Retinal pigment epithelial cell (primary cell): ENCODE measurements around the gene SHF.
"Not testable (repeated sequence)": the region's sequence is repeated elsewhere in the genome, so short reads cannot be mapped to it uniquely, and the experiment has no call there.

ENCODE experiments used
- DNase-seq: peaks from one replicate; pipeline ENCODE4 v3.0.0-alpha.2; 2010; ENCODE audit warnings: low read depth
- H3K4me3 ChIP-seq: 2 replicates; pipeline ENCODE4 v1.5.1; 2011; ENCODE audit warnings: mild to moderate bottlenecking, low read length, control low read depth, moderate library complexity
- TF ChIP-seq, protein P1 (sequence below): conservative IDR thresholded peaks from 2 replicates; pipeline ENCODE4 v1.5.1; 2011; ENCODE audit warnings: low read depth, low read length, control low read depth, inconsistent platforms

Gene SHF

DNA sequence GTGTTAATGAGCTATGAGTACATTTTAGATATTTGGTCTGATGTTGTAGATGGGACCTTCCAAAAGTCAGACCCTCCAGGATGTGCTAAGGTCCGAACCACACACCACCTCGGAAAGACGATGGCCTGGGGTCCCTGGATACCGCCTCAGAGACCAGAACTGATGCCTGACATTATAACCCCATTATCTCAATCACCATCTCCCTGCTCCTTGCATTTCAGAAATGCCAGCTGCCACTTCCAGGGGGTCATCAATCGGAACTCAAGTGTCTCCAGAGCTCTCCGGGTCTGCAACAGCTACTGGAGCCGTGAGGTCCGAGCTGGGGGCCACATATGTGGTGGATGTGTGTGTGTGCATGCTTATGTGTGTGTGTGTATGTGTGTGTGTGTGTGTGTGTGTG, 50.1 kb downstream of the SHF start:
- TF ChIP-seq, protein P1, sequence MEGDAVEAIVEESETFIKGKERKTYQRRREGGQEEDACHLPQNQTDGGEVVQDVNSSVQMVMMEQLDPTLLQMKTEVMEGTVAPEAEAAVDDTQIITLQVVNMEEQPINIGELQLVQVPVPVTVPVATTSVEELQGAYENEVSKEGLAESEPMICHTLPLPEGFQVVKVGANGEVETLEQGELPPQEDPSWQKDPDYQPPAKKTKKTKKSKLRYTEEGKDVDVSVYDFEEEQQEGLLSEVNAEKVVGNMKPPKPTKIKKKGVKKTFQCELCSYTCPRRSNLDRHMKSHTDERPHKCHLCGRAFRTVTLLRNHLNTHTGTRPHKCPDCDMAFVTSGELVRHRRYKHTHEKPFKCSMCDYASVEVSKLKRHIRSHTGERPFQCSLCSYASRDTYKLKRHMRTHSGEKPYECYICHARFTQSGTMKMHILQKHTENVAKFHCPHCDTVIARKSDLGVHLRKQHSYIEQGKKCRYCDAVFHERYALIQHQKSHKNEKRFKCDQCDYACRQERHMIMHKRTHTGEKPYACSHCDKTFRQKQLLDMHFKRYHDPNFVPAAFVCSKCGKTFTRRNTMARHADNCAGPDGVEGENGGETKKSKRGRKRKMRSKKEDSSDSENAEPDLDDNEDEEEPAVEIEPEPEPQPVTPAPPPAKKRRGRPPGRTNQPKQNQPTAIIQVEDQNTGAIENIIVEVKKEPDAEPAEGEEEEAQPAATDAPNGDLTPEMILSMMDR = no peak
- DNase-seq = no peak
- no peak overlapping the region for H3K4me3 ChIP-seq

DNA sequence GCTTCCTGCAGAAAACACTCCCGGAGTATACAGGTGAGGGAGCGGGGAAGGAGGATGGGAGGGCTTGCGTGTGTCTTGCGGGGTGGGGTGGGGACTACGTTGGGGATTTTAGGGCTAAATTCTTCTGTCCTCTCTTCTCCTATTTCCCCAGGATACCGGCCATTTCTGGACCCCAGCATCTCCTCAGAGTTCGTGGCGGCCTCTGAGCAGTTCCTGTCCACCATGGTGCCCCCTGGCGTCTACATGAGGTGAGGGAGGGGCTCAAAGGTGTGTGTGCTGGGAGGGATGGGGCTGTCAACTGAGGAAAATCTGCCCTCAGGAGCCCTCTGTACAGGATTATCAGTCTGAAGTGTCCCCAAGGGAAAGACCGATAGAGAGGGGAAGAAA, 51.4 kb downstream of the SHF start:
- TF ChIP-seq, protein P1 = peak; percentile 56
- no peak overlapping the region for H3K4me3 ChIP-seq
- DNase-seq = no peak

DNA sequence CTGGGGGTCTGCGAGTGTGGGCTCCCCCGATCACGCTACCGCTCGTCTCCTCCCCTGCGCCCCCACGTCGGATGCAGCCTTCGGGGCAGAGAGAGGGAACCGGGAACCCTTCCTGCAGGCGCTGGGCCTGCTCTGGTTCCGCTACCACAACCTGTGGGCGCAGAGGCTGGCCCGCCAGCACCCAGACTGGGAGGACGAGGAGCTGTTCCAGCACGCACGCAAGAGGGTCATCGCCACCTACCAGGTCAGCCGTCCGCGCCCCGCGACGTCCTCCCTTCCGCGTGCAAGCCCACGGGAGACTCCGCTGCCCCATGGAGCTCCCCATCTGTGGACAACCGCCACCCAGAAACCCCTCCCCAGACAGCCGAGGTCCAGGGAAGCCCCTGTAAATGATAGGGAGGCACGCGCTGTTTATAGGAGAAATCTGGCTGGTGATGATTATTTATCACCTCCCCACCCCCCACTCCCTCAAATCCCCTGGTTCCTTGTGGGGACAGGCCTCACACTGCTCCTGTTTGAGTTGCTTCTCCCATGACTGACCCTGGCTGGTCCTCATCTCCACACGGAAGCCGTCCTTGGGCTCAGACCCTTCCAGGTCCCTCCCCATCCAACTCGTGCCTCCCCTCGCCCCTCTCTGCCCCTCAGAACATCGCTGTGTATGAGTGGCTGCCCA, 51.9 kb downstream of the SHF start:
- not testable (repeated sequence) for DNase-seq, H3K4me3 ChIP-seq

DNA sequence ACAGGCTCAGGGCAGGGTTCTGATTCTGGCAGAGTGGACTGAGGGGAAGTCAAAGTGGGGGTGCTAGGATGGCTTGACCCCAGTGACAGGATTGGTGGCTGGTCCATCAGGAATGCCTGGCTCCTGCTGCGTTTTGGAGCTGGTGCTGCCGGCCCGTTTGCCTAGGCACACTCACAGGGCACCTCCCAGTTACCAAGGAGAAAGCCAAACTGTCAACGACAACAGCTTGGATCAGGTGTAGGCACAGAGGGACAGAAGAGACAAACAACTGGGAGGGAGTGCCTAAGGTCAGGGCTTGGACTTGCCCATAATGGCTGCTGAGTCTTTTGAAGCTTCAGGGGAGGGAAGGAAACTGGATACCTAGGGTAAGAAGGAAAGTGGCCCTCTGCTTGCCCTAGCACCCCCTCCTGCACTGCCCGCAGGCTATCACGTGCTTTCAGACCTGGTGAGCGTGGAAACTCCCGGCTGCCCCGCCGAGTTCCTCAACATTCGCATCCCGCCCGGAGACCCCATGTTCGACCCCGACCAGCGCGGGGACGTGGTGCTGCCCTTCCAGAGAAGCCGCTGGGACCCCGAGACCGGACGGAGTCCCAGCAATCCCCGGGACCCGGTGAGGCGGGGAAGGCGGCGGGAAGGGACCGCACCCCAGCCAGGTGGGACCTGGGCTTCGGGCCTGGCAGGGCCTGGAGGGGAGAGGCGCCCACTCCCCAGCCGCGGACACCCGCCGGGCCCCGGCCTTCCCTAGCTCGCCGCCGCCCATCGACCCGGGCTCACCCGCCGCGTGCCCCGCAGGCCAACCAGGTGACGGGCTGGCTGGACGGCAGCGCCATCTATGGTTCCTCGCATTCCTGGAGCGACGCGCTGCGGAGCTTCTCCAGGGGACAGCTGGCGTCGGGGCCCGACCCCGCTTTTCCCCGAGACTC, 52.8 kb downstream of the SHF start:
- H3K4me3 ChIP-seq = no peak overlapping the region
- DNase-seq = no peak
- TF ChIP-seq, protein P1 = peak; percentile 26

DNA sequence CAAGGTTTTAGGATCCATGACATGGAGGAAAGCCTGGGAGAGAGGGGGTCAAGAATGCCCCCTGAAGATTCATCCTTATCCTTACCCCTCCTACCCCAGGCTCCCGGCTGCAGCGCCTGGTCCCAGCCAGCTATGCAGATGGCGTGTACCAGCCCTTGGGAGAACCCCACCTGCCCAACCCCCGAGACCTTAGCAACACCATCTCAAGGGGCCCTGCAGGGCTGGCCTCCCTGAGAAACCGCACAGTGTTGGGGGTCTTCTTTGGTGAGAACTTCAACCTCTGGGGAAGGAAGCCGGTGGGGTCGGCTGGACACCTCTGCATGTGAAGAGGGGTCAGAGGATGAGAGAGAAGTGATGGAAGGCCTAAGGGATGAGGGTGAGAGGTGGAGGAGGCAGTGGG, 53.7 kb downstream of the SHF start:
- DNase-seq = no peak
- TF ChIP-seq, protein P1 = no peak

DNA sequence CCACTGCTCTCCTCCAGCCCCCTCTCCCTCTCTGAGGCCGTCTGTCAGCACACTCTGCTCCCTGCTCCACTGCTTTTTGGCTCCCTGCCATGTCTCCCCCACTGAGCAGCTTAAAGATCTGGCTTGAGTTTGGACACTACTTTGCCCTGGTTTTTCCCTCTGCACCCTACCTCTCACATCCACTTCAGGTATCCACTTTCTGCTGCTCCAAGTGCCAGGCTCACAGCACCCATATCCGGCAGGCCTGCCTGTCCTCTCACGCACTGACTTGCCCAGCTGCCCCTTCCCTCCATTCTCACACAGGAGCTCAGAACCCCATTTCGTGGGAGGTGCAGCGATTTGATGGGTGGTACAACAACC, 54.2 kb downstream of the SHF start:
- no peak for DNase-seq
- TF ChIP-seq, protein P1 = no peak
- H3K4me3 ChIP-seq = no peak overlapping the region

More for the DNA sequence above, 53.7 kb downstream of the SHF start:
- H3K4me3 ChIP-seq = no peak overlapping the region

DNA sequence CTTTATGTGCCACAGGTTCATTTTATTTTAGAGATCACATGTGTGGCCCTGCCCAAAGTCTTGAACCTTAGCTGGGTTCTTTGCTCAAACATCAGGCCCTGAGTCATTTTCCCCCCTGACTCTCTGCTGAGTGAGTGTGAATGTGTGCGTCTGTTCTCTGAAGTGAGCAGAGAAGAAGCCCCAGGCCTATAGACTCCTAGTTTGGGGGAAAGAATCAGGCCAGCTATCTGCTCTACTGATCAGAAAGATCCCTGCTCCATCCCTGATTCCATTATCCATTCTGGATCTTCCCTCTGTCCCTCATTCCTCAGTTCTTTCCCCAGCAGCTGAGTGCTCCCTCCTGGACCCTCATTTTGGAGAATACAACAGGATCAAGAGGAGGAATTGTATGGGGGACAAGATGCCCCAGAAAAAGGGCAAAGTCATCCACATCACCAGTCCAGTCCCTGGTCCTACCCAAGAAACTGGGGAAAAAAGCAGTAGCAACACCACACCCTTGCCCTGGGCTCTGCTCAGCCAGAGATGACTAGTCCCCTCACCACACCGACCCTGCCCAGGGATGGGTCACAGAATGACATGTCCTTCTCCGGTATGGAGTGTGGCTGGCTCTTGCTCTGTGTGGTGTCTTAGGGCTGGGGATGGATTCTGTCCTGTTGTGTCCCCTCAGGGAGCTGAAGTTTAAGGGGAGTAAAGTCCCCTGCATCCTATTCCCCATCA, 54.8 kb downstream of the SHF start:
- no peak for DNase-seq
- H3K4me3 ChIP-seq = no peak overlapping the region
- TF ChIP-seq, protein P1 = no peak
